ENCODE measurements around the gene HOXA11. TPM values are rescaled to one million over a fixed set of nuclear protein-coding genes. Genes with fewer than 3 reads are reported as not detected.

Gene HOXA11
- polyA plus RNA-seq, 1 of the 3 experiments (the other 2 are of a cell fraction), result not detected

DNA sequence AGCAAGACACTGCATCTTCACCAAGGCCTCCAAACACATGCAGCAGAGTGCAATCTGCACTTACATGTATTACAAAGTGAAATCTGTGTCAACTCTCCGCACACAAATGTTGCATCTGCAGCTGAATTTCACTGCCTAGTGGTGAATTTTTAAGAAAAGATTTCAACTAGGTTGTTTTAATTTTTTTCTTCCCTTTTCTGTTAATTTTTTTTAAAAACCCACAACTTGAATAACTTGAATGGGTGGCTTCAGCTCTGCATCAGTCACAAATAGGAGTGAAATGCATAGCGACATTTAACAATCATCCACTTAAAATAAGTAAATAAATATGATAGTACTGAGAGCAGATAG is 8.9 kb upstream of the HOXA11 start:
- Histone ChIP-seq H3F3A (replicated peaks; ENCODE audit: insufficient read depth) (peaks cover 8% of the 10 kb centered on the region), H3K4me1 (ENCODE audit: control insufficient read depth in 1 of 2, insufficient read depth in 2 of 2, low read depth in 1 of 2, low read length in 1 of 2) (peaks cover 0 to 4% of the 10 kb centered on the region in 2 experiments; a peak in 1 of 4 replicates), H3K27me3 (ENCODE audit: insufficient read depth) (peaks cover 88% of the 10 kb centered on the region), H3K9me2 (no peaks in the 10 kb centered on the region), H4K20me1 (ENCODE audit: insufficient read depth) (peaks cover 11% of the 10 kb centered on the region), H3K79me2 (ENCODE audit: insufficient read depth) (no peaks in the 10 kb centered on the region), H2AFZ (ENCODE audit: low read depth) (no peak overlapping the region), H3K27ac (ENCODE audit: low read depth in 2 of 2, low read length in 1 of 2) (no peak overlapping the region), H3K36me3 (replicated peaks in 1 of 2; ENCODE audit: control insufficient read depth in 1 of 2, insufficient read depth in 2 of 2, low read length in 1 of 2) (no peaks in the 10 kb centered on the region), H3K4me3 (ENCODE audit: low read depth in 2 of 2, low read length in 1 of 2) (no peak overlapping the region), H3K4me2 (no peak overlapping the region), H3K9ac (no peak overlapping the region), H3K9me3 (no peaks in the 10 kb centered on the region)
- 27% methylated on average over 2 of the region's 2 CpGs for WGBS (ENCODE audit: low lambda C conversion rate)
- no peak for TF ChIP-seq RAD21 (IDR thresholded peaks at IDR 0.05; ENCODE audit: low read length)
- no peak for TF ChIP-seq TEAD4 (IDR thresholded peaks at IDR 0.05; ENCODE audit: borderline replicate concordance, insufficient read depth)
- no peak for TF ChIP-seq EP300 (IDR thresholded peaks at IDR 0.05; ENCODE audit: borderline replicate concordance in 1 of 2, low read depth in 1 of 2, low read length in 1 of 2)
- TF ChIP-seq EZH2phosphoT487 (IDR thresholded peaks at IDR 0.05; ENCODE audit: borderline replicate concordance, low read depth), result no peak
- no peak for TF ChIP-seq GABPA (IDR thresholded peaks at IDR 0.05; ENCODE audit: low read depth)
- TF ChIP-seq FOSL2 (IDR thresholded peaks at IDR 0.05; ENCODE audit: borderline replicate concordance, low read depth), result no peak
- TF ChIP-seq MEF2A (IDR thresholded peaks at IDR 0.05; ENCODE audit: borderline replicate concordance, low read depth), result no peak
- TF ChIP-seq USF1 (IDR thresholded peaks at IDR 0.05; ENCODE audit: borderline replicate concordance, low read depth), result no peak
- TF ChIP-seq POLR2AphosphoS5 (IDR thresholded peaks at IDR 0.05; ENCODE audit: low read depth, low read length), result no peak
- TF ChIP-seq CTCF (IDR thresholded peaks at IDR 0.05), result no peak
- TF ChIP-seq SMC3 (IDR thresholded peaks at IDR 0.05; ENCODE audit: low read depth, low read length), result no peak
- no peak for TF ChIP-seq MXI1 (IDR thresholded peaks at IDR 0.05; ENCODE audit: low read depth, low read length)
- TF ChIP-seq ZBTB33 (IDR thresholded peaks at IDR 0.05; ENCODE audit: borderline replicate concordance, low read depth), result no peak
- ChIA-PET CTCF (interaction anchor here (1.1 to 10.7 kb wide), 12 partner anchors 9 to 903 kb away, joined by 3 to 84 read pairs (median 8); partner anchors contain the start of genes HOXA11 and HOXA5), POLR2A (no interaction called here)
- DNase-seq, result no peak
